GM19025 (cell line): ENCODE results near the gene LYPLA2.
"Not testable (repeated sequence)": the region's sequence is repeated elsewhere in the genome, so short reads cannot be mapped to it uniquely, and the experiment has no call there.

Experiments used
- ATAC-seq: cut with Tn5 transposase; IDR thresholded peaks from one replicate; pipeline ENCODE4 v1.9.1; 2021; ENCODE audit warnings: mild to moderate bottlenecking, low read depth, moderate library complexity; ENCODE audit not compliant: unreplicated experiment

Gene LYPLA2

GRCh38 chr1:23799570-23800399, 8.8 kb downstream of the LYPLA2 start:
- ATAC-seq = no peak

GRCh38 chr1:23800400-23801337, 9.7 kb downstream of the LYPLA2 start, which contains the start of gene GALE:
Gene GALE, minus strand, starts transcription at chr1:23800754. Its CDS starts 1,747 bp downstream, at chr1:23799007.
- peak; percentile 80 for ATAC-seq

- ATAC-seq = no peak
Observed at GRCh38 chr1:23801338-23801748, 10.4 kb downstream of the LYPLA2 start.

GRCh38 chr1:23801876-23802275, 10.9 kb downstream of the LYPLA2 start:
- no peak for ATAC-seq

GRCh38 chr1:23802809-23803342, 11.9 kb downstream of the LYPLA2 start:
- not testable (repeated sequence) for ATAC-seq

- ATAC-seq = no peak
Observed at GRCh38 chr1:23803674-23804073, 12.7 kb downstream of the LYPLA2 start.

GRCh38 chr1:23804183-23804835, 13.4 kb downstream of the LYPLA2 start:
- no peak for ATAC-seq

- no peak for ATAC-seq
Observed at GRCh38 chr1:23805025-23805424, 14.1 kb downstream of the LYPLA2 start.

GRCh38 chr1:23806280-23806679, 15.3 kb downstream of the LYPLA2 start:
- no peak for ATAC-seq

- no peak for ATAC-seq
Observed at GRCh38 chr1:23807453-23807852, 16.5 kb downstream of the LYPLA2 start.

- ATAC-seq = peak; percentile 49
Observed at GRCh38 chr1:23809751-23810171, 18.8 kb downstream of the LYPLA2 start.

GRCh38 chr1:23810818-23811540, 20.0 kb downstream of the LYPLA2 start:
- no peak for ATAC-seq

- no peak for ATAC-seq
Observed at GRCh38 chr1:23814016-23814415, 23.1 kb downstream of the LYPLA2 start.

GRCh38 chr1:23816361-23816760, 25.4 kb downstream of the LYPLA2 start:
- no peak for ATAC-seq

GRCh38 chr1:23816906-23817305, 26.0 kb downstream of the LYPLA2 start:
- no peak for ATAC-seq

GRCh38 chr1:23817633-23818032, 26.7 kb downstream of the LYPLA2 start:
- ATAC-seq = peak; percentile 49

GRCh38 chr1:23823767-23824166, 32.8 kb downstream of the LYPLA2 start:
- no peak for ATAC-seq

GRCh38 chr1:23824711-23825075, 33.7 kb downstream of the LYPLA2 start:
- ATAC-seq = no peak

GRCh38 chr1:23825076-23825761, 34.3 kb downstream of the LYPLA2 start, which contains the start of gene HMGCL:
Gene HMGCL, minus strand, starts transcription at chr1:23825429. Its CDS starts 14 bp downstream, at chr1:23825415.
- ATAC-seq = peak; percentile 75
